8988T (cell line): ENCODE data around the gene UBE2J2.

Source experiments
- DNase-seq: peaks from one replicate; pipeline ENCODE4 v3.0.0; 2011

Gene UBE2J2

DNA sequence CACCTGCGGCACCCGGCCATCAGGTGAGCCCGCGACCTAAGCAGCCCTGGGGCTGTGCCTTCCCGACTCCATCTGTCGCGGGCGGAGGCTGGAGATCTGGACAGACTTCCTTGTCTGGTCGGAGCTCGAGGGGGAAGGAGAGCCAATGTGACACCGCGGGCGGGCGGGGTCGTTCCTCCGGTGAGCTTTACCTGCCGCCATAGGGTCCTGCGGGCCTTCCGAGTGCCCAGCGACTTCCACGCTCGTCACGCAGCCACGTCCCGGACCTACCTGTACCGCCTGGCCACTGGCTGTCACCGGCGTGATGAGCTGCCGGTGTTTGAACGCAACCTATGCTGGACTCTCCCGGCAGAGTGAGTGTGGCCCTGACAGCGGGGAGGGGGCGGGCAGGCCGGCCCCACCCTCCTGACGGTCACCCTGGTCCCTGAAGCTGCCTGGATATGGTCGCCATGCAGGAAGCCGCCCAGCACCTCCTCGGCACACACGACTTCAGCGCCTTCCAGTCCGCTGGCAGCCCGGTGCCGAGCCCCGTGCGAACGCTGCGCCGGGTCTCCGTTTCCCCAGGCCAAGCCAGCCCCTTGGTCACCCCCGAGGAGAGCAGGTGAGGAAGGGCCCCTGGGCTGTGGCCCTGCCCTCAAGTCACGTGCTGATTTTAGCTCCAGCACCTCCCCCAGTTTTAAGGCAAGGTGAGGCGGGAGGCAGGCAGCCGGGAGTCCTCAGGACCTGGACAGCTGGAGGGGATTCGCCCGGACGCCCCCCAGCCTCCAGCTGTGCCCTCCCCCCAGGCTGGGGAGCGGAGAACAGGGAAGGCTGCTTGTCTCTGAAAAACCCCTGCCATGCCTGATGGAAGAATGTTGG is 35.8 kb upstream of the UBE2J2 start:
- no peak for DNase-seq

DNA sequence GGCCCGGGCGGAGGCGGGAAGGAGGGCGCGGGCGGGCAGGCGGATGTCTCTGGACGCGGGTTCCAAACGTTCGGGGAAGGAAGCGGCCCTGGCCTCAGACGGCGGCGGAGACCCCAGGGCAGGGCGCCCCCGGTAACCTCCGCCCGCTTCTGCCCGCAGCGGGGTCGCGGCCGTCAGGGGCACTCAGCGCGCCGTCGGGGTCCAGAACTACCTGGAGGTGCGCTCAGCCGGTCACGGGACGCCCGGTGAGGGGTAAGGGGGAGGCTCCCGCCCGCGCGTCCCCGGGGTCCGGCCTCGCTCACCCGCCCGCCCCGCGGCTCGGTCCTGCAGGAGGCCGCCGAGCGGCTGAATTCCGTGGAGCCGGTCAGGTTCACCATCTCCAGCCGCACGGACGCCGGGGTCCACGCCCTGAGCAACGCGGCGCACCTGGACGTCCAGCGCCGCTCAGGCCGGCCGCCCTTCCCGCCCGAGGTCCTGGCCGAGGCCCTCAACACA is 35.1 kb upstream of the UBE2J2 start:
- DNase-seq, result no peak

DNA sequence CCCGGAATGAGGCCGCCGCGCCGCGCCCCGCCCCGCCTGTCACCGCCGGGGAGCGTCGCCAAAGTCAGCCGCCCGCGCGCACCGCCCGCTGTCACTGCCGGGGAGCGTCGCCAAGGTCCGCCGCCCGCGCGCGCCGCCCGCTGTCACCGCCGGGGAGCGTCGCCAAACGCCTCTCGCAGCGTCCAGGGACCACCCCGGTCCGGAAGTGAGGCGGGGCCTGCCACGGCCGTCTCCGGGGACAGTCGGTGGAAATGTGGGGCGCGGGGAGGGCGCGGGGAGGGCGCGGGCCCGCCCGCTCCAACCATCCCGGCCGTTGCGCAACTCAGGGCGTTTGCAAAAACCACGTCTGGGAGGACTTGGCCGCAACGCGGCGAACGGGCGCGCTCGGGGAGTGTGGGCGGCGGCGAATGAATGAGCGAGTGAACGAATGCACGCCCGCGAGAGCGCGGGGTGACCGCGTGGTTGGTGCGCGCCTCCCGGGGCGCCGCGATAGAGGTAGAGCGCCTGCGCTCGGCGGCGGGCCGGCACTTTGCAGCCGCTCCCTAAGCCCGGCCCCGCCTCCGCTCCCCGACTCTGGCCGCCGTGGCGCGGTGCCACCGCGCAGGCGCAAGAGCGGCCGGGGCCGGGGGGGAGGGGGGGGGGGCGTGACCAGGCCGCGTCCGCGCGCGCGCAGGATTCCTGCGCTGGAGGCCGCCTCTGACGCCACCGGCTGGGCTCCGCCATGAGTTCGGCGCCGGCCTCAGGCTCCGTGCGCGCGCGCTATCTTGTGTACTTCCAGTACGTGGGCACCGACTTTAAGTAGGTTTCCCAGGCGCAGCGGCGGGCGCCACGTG is 34.5 kb upstream of the UBE2J2 start, which contains the start of the genes ACAP3 and PUSL1:
Gene ACAP3, minus strand, starts transcription at position 8 of the 833 bp plus-strand sequence. CDS start 115 bp downstream, outside the sequence.
Gene PUSL1, plus strand, starts transcription at position 675 of the 833 bp plus-strand sequence. Its CDS starts 47 bp downstream, at position 722.
- DNase-seq, result peak; percentile 98

DNA sequence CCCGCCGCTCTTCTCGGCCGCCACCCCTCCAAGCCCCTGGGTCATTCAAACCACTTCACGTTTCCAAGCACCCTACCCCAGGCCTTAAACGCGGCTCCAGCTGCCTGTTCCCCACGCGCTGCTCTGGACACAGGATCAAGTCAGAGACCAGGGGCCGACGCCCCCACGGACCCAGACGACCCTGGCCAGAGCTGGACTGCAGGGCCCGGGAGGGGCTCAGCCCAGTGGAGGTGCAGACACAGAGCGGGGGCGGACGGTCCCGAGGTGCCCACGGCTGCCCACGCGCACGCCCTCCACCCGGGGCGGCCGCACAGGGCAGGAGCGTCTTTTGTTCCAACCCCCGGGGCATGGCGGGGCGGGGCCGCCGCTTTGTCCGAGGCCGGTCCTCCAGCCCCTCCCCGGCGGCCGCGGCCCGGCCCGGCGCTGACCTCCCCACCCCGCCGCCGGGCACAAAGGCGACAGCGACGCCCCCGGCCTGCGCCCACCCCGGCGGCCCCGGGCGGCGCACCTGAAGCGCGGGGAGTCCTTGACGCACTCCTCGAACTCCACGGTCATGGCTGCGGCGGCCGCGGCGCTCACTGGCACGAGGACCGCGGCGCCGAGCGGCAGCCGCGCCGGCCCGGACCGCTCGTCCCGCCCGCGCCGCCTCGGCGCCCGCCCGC is 33.7 kb upstream of the UBE2J2 start:
- no peak for DNase-seq

DNA sequence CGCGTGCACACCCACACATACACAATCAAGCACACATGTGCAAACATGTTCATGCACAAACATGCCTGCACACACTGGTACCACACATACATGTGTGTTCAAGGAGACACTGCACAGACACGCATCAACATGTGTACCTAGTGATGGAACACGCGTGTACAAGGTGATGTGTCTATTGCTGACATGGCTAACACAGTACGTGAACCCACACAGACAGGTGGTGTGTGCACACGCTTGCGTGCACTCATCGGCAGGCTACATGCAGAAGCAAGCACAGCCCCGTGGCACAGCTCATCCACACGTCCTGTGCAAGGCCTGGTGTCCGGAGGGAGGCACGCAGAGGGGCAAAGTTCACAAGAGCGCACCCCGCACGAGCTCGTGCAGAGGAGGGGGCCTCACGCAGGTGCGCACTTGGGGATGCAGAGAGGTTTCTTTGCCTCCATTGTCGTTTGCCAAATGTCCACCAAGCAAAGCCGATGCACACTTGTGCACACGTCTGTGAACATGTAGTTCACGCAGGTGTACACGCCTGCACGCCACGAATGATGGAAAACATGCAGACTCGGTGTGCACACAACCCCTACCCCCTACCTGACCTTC is 33.1 kb upstream of the UBE2J2 start:
- no peak for DNase-seq

DNA sequence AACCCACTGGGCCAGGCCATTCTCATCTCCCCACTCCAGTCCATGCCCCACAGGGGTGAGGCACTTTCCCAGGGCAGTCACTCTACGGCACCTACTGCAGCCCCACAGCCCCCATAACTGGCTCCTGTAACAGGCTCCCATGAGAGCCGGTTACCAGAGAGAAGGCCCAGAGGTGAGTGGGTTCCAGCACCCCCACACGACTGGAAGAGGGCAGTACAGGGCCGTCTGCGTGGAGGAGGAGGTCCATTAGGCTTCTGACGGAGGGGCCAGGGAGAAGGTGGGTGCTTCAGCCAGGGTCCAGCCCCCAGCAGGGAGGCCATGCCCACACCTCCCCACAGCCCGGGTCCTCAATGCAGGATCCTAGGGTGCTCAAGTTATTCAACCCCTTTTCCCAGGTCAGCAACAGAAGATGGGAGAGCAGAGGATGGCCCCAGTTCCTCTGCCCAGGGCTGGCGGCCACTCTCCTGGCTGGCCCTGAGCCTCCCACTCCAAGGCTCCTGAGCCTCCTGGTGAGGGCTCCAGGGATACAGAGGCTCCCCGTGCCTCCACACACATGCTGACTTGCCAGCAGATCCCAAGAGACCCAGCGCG is 32.5 kb upstream of the UBE2J2 start:
- DNase-seq, result no peak

DNA sequence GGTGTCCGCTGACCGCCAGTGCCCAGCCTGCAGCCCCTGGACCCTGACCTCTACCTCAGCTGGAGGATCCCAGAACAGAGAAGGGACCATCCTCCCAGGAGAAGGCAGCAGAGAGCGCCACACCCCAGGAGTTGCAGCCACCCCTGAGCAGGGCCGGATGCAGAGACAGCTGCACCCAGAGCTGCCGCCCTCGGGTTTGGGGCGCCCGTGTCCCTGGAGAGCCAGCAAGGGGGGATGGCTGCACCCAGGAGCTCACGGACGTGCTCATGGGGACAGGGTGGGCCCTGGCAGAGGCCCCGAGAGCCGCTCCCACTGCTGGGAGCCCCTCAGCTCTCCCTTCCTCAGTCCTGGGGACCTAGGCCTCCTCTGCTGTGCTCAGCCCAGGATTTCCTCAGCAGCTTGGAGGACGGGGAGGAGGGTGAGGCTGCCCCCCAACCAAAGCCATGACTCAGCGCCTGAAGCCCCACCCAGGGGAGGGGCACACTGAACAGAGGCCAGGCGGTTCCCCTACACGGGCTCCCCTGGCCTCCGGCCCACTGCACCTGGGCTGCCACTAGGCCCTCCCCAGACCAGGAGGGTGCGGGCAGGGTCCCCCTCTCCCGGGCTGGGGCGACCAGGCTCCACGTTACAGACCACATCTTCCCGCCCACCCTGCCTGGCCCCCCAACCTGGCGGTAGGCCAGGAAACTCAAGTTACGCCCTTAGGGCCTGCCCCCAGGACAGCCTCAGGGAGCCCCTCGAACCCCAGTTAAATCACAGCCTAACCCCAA is 31.8 kb upstream of the UBE2J2 start:
- no peak for DNase-seq

DNA sequence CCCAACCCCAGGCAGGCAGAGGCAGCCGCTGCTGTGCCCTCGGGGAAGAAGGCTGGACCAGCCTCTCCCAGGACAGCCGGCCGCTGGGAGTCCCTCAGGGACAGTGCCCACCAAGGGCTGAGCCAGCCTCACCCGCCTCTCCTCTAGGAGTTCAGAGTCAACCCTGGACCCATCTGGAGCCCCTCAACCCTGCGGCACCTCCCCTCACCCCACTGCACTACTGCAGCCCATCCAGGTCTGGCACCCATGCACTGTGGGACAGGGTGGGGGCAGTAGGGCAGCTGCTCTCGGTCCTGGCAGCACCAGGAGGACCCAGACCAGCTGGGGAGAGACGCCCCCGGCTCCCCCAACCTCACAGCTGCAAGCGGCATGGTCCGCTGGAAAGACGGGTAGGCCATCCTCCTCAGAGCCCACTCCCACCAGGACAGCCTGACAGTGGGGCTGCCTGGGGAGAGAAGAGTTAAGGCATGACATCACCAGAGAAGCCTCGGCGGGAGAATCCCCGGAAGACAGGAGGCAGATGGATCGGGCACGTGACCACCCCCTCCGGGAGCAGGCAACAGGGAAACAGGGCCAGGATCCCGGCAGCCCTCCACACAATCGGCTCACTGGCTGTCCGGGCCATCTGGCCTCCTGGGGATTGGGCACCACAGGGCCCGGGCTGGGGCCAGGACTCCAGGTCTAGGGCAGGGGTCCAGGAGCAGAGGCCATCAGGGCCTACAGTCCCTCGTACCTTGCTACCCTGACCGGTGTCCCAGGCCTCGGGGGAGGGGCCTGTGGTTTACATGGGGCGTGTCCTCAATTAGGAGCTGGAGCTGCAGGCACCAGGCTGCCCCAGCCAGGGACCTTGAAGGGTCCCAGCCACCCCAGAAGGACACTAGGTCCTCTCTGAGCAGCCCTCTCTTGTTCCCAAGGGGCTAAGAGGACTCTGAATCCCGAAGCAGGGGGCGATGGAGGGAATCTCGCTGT is 31.0 kb upstream of the UBE2J2 start:
- DNase-seq, result no peak

DNA sequence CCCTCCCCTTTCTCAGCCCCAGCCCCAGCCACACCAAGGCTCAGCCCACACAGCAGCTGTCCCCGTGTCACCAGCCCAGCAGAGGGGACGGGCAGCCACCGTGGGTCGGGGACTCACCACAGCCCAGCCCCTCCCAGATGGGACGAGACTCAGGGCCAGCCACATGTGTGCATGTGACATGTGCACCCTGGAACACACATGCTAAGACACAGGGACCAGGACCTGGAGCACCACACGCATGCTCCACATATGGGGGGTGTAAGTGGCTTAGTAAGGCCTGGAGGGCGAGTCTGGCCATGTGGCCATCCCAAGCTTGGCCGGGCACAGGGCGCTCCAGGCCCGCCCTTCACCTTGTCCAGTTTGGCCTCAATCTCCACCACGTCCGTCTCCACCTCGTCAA is 30.1 kb upstream of the UBE2J2 start:
- no peak for DNase-seq

DNA sequence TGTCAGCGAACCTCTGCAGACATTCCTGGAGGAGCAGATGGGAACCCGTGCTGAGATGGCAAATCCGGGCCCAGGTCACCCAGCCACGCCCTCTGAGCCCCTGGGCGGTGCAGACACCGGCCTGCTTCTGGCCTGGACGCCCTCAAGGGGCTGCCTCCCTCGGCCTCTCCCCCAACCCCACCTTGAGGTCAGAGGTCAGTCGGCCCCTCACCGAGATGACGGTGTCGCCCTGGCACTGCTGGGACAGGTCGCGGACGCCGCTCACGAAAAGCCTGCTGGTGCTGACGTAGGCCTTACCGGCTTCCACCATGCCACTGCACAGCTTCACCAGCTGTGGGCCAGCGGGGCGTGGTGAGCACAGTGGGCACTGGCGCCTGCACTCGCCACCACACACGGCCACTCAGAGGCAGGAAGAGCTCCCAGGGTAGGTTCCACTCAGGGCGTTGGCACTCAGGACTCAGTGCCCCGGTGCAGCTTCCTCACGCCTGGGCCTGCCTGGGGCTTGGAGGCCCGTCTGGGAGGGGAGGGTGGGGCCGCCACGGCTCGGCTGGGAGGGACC is 29.4 kb upstream of the UBE2J2 start:
- DNase-seq, result no peak

DNA sequence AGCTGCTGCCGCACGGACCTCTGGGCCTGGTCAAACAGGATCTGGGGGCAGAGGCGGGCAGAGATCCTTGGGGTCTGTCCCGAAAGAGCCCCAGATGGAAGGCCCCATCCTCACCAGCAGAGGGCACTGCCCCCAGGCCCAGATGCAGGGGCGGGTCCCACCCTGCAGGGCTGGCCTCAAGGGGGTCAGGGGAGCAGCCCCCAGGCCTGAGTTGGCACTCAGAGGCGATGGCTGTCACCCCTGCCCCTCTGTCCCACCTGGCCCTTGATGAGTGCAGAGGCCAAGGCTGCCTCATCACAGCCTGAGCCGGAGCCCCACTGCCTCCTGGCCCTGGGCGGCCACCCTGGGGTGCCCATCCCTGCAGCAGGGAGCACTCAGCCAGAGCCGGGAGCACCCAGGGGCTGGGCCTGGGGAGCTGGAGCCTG is 28.4 kb upstream of the UBE2J2 start:
- DNase-seq, result no peak

DNA sequence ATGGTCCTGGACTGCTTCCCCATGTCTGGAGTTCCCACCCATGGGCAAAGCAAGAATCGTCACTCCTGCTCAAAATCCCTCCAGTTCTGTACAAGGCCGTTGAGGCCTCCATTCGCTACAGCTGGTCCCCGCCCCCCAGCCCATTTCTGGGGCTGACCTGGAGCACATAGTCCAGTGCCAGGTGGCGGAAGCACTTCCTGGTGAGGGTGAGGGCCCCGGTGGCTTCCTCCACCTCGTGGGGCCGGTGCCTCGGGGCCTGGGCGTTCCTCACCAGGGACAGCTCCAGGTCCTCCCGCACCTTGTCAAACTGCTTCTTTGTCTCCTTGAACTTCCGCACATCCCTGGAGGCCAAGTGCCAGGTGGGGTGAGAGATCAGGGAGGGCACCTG is 26.7 kb upstream of the UBE2J2 start:
- no peak for DNase-seq

DNA sequence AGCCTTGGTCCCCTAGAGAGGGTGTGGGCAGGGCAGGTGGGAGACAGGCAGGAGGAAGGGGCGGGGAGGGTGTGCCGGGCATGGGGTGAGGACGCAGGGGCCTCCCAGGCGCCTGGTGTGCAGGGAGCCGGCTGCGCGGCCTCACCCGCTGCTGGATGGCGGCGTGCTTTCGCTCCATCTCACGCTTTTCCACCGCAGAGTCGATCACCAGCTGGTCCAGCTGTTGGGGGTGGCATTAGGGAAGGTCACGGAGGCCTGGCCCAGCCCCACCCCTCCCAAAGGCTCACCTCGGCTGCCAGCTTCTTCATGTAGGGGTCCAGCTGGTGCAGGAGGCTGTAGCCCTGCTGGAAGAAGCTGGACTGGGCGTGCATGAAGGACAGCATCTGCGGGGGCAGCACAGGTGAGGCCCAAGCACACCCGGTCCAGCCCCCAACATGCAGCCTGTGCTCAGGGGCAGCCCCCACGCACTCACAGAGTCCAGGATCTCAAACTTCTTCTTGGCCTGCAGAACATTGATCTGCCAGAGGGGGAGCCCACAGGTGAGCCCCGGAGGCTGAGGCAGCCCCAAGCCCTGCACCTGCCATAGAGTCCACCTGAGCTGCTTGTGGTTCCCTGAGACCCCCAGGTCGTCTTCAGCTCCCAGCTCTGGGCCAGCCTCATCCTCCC is 26.2 kb upstream of the UBE2J2 start:
- DNase-seq, result no peak

DNA sequence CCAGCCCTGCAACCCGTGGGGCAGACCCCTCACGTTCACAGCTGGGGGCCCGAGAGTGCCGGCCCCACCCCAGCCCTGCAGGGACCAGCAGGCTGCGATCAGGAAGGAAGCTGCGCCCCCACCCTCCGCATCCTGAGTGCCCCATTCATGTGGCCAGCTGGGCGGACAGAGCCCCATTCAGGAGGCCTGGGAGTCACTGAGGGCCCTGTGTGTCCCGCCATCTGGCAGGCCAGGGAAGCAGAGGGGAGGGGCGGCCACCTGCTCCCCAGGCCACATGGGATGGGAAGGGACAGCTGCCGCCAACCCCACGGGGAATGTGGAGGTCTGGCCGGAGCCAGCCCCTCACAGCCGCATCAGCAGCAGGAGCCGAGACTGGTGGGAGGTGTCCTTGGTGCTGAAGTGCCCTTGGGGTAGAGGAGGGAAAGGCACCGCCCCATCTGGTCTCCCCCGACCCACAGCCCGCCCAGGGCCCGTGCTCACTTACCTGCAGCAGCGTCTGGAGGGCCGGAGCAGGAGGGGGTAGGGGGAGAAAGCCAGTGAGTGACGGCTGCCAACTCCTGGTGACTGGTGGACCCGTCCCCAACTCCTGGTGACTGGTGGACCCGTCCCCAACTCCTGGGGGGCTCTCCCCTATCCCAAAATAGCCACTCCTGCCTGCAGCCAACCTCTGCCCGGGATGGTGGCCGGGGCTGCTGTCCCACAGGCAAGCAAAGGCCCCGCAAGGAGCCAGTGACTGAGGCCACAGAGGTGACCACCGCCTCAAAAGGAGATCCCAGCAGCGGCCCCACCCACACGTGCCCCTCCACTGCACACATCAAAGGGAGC is 25.4 kb upstream of the UBE2J2 start:
- DNase-seq, result no peak

DNA sequence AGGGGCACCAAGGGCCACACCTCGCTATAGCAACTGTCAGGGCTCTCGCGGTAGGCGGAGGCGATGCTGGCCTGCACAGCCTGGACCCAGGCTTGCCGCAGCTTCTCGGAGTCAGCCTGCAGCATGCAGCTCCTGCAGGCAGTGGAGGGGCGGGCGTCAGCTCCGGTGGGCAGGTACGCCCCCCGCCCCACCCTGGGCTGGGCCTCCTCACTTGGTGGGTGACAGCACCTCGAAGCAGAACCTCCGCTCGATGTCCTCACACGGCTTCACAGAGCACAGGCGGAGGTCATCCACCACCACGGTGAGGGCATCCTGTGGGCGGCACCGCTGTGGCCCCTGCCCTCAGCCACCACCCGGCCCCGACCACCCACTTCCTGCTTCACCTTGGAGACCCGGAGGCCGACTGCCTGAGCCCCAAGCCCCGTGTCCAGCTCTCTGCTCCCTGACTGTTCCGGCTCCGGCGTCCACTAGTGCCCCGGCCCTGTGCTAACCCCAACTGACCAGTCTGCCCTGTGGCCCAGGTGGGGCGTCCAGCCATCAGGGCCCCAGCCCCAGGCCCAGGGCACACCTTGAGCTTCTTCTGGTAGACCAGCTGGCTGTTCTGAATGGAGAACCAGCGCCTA is 24.3 kb upstream of the UBE2J2 start:
- DNase-seq, result no peak

DNA sequence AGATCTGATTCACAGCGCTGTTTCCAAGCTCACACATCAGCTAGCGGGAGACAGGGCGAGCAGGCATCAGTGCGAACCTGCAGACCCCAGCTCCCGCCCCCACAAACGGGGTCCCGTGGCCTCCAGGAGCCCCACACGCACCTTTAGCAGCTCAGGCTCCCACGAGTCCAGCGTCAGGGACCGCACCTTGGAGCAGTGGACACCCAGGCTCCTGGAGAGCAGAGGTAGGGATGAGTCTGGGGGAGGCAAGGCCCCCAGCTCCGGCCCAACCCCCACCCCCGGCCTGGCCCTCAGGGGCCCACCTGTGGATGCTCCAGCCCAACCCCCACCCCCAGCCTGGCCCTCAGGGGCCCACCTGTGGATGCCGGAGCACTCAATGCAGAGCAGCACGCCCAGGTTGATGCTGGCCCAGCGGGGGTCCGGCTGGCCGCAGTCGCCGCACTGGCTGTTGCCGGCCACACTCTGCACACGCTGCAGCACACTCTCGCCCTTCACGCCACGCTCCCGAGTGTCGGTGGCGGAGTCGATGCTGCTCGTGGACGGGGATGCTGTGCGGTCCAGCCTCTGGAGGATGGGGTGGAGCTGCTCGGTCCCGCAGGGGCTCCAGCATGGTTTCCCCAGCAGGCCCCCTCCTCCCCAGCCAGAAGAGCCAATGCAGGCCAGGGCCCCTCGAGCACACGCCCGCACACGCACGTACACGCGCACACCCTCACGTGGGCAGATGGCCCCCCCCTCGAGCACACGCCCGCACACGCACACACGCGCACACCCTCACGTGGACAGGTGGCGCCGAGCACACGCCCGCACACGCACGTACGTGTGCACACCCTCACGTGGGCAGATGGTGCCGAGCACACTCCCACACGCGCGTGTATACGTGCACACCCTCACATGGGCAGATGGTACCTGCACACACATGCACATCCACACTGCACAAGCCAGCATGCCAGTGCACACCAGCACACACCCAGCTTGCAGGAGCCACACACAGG is 22.7 kb upstream of the UBE2J2 start:
- no peak for DNase-seq
